ENCODE data around the gene PRKCB.
A peak's percentile ranks its signal among the peaks of the same experiment; 100 is the strongest.

Gene PRKCB

GRCh38 chr16:23943604-23944003 lies 107.8 kb downstream of the PRKCB start:
- DNase-seq, result no peak

GRCh38 chr16:23944381-23944780 lies 108.6 kb downstream of the PRKCB start:
- DNase-seq, result peak in 1 of 14 donors; percentile 14

DNA sequence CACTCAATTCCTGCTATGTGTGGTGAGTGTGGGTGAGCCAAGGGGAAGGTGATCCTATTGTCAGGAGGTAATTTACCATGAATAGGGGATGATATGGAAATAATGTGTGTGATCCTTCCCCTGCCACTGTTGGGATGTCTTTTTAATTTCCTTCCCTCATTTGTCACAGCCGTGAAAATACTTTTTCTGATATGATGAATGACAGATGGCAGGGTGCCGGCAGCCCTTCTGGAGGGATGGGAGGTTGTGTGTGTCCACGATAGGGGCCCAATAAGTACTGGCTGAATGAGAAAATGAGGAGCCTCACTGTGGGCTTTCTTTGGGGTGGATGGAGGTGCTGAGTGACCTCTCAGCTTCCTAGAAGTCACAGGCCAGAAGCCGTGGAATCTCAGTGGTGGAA lies 109.5 kb downstream of the PRKCB start:
- no peak for DNase-seq

- no peak for DNase-seq
Measured at GRCh38 chr16:23947838-23948237, 112.1 kb downstream of the PRKCB start.

DNA sequence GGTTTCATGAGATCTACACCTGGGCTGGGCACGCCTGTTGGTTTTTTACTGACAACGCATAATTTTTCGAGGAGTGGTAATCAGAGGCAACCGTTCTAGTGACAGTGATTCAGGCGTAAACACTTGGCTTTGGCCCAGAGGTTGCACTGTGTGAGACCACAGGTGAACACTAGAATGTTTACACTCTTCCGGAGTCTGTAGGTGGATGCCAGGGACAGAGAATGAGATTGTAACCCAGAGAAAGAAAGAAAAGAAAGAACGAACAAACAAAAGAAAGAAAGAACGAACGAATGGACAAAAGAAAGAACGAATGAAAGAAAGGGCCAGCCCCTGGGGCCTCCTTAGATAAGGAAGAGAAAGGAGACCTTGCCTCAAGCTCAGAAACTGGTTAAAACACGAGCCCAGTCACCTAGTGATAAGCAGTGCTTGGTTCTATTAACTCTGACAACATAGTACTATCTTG lies 113.2 kb downstream of the PRKCB start:
- DNase-seq, result no peak

DNA sequence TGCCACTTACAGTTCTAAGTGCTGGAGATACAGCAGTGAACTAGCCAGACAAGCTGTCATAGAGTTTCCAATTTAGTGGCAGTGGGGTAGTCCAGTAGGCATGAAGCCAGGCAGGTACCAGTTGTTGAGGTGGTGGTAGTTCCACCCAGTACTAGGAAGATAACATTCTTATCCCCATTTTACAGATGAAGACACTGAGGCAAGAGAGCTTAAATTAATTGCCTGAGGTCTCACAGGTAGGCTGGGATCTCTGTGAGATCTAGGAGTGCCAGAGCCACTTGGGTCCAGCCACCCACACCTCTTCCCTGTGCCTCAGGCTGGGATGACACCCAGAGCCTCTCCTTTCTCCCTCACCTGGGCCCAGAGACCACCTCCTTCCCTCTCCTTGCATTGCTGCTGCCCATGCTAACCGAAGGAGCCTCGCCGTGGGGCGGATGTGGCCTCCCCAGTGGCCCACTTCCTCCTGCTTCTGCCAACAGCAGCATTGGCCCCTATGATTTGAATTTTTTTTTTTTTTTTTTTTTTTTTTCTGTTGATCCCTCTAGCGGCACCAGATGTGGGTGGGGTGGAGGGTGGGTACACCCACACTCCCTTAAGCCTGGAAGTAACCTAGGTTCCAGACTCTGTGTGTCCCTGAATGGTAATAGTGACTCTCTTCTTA lies 114.0 kb downstream of the PRKCB start:
- DNase-seq, result peak in 2 of 14 donors; percentile 5 to 8

GRCh38 chr16:23950291-23950894 lies 114.6 kb downstream of the PRKCB start:
- DNase-seq, result no peak

- DNase-seq, result no peak
Measured at GRCh38 chr16:23950898-23951297, 115.1 kb downstream of the PRKCB start.

DNA sequence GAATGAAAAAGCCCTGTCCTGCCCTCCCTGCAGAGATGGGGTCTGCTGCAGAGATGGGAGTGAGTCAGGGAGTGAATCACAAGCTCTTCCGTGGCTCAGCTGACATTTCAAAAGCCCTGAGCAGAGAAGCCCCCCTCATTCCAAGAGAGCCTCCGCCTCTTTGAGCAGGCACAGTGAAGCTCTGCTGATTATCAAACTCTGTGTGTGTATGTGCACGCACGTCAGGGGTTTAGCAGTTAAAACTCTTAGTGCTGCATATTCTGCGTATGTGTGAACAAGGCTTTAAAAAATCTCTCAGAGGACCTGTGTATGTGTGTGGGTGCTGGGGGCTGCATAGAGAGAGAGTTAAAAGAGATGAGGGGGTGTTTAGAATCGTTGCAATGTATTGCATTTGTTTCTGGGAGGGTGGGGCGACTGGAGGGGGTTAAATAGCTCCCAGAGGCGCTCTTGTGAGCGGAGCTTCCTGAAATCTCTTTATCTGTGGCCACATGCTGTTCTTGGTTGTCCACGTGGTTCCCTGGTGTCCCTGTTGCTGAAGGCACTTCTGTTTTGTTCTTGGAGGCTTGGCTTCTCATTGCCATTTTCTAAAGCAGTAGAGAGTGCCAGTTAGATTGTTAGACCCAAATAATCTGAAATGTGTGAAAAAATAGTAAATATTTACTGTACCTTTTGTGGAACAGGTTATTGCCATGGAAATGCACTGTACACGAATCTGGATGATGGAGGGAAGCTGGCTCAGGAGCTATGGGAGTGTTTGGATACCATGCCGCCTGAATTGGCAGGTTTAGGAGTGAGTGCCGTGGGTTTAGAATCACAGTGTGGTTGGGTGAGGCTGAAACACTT lies 116.6 kb downstream of the PRKCB start:
- DNase-seq, result peak in 9 of 14 donors; percentile 5 to 53 (median 30)

- DNase-seq, result no peak
Measured at GRCh38 chr16:23952971-23953300, 117.2 kb downstream of the PRKCB start.

DNA sequence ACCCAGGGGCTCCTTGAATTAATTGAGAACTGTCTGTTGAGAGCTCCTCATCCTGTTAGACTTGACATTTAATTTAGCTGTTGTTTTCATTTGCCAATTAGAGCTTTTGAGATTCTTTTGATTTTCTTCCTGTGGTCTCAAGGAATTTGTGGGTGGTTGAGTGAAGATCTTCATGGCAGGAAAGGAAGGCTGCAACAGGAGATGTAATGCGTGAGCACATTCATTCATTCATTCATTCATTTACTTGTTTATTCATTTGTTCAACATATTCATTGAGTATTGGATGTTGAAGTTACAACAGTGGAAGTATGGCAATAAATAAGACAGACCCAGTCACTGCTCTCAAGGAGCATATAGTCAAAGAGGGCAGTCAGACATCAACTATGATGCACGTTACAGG lies 117.7 kb downstream of the PRKCB start:
- no peak for DNase-seq

GRCh38 chr16:23955088-23955487 lies 119.3 kb downstream of the PRKCB start:
- no peak for DNase-seq

DNA sequence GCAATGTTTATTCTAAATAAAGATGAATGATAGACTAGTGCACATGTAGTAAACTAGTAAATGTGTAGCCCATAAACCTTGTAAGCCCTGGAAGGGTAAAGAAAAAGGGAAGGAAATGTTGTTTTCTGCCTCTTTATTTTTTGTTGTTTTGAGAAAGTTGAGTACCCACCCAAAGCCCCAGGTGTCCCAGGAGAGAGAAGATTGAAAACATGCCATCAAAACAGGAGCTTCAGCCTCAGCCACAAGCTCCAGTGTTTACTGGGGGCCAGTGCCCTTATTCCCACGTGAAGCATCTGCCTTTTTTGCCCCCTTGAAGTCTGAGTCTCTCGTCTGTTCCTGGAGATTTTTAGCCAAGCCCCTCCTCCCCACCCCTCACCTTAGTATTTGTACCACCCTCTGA lies 121.5 kb downstream of the PRKCB start:
- no peak for DNase-seq

DNA sequence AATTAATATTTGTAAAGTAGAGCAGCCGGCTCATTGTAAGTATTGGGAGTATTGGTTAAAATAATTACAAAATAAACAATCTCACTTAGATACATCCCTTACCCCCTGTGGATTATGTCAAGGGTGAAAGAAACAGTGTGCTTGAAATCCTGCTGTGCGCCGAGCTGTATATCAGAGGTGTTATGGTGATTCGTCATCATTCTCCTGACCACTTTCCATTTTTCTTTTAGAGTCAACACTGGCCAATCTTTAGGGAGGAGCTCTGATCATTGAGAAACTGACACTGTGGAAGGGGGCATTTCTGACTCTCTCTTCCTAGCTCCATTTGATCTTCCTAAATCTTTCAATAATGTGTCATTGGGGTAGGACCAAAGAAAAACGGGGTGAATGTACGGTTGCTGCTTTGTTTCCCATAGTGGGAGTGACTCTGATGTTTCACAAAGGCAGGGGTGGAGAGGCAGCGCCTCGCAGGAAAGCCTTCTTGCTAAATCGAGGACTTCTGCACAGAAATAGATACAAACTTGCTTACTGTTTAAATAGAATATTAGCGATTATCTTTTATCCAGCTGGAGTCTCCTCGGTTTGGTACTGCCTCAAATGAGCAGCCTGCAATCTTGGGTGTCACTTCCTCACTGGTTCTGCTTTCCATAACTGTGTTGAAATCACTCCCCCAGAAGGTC lies 123.4 kb downstream of the PRKCB start:
- DNase-seq, result no peak

GRCh38 chr16:23959752-23960072 lies 123.9 kb downstream of the PRKCB start:
- DNase-seq, result no peak

DNA sequence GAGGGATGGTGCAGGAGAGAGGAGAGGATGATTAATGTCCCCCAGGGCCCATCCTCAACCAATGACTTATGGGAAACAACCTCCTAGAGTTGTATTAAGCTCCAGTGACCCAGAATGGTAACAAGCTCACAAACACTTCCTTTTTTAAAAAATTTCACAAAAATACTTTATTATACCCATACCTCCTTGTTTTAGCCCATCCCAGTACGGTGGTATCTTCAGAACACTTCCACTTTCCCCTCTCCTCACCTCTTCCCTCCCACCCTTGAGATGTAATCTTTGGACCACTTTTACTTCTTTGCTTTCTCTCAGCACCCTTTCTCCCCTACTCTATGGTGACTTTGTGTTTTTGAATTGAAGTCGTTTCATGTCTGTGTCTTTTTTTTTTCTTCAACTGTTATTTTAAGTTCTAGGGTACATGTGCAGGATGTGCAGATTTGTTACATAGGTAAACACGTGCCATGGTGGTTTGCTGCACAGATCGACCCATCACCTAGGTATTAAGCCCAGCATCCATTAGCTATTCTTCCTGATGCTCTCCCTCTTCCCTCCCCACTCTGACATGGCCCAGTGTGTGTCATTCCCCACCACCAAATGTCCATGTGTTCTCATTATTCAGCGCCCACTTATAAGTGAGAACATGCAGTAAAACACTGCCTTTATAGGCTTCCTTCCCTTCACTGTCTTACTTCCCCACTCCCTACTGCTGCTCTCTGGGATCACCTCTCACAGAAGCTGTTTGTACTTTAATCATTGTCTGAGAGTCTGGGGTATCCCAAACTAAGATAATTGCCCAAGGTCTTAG lies 124.5 kb downstream of the PRKCB start:
- DNase-seq, result no peak

DNA sequence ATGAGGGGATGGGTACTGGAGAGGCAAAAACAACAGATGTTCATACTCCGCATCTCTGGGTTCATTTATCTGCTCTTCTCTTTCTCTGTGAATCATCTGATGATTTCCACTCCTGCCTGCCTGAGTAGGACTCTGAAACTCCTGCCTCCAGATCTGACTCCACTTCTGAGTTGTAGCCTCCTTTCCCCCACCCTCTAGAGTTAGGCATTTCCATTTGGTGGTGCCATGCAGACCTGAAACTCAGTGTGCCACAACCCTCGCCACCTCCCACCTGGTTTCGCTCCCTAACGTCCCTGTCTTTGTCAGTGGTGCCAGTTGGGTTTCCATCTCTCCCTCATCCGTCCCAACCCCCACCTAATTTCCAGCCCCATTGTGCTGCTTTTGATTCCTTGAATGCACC lies 126.2 kb downstream of the PRKCB start:
- DNase-seq, result no peak

GRCh38 chr16:23964136-23964535 lies 128.4 kb downstream of the PRKCB start:
- no peak for DNase-seq

- no peak for DNase-seq
Measured at GRCh38 chr16:23965137-23965733, 129.5 kb downstream of the PRKCB start.

- DNase-seq, result no peak
Measured at GRCh38 chr16:23966597-23967394, 131.0 kb downstream of the PRKCB start.

- DNase-seq, result no peak
Measured at GRCh38 chr16:23967775-23968174, 132.0 kb downstream of the PRKCB start.

Measured in C1 segment of cervical spinal cord (tissue), 14 donors.